H9 (cell line): ENCODE results near the gene RASSF5. TPM values are rescaled to one million over a fixed set of nuclear protein-coding genes. Genes with fewer than 3 reads are reported as not detected.

Source experiments
- DNase-seq: peaks from one replicate; pipeline ENCODE4 v3.0.0-alpha.2; 2017
- H2AFZ ChIP-seq: one replicate; pipeline ENCODE4 v1.6.1; 2013; ENCODE audit warnings: mild to moderate bottlenecking, low read length, control low read depth, moderate library complexity
- H2AK5ac ChIP-seq: 2 replicates; pipeline ENCODE4 v1.6.1; 2013; ENCODE audit warnings: low read length, control low read depth, mixed read lengths; ENCODE audit not compliant: insufficient read length
- H2BK120ac ChIP-seq: one replicate; pipeline ENCODE4 v1.6.1; 2013; ENCODE audit warnings: low read depth, mild to moderate bottlenecking, low read length, control low read depth, inconsistent platforms; ENCODE audit not compliant: poor library complexity, severe bottlenecking
- H2BK12ac ChIP-seq: 2 replicates; pipeline ENCODE4 v1.6.1; 2013; ENCODE audit warnings: low read length, control low read depth, mixed read lengths, low read depth; ENCODE audit not compliant: insufficient read length
- H2BK15ac ChIP-seq: 2 replicates; pipeline ENCODE4 v1.6.1; 2013; ENCODE audit warnings: low read depth, low read length, control low read depth
- H2BK20ac ChIP-seq: one replicate; pipeline ENCODE4 v1.6.1; 2013; ENCODE audit warnings: low read depth, mild to moderate bottlenecking, low read length, control low read depth, inconsistent platforms; ENCODE audit not compliant: poor library complexity, severe bottlenecking
- H2BK5ac ChIP-seq: 2 replicates; pipeline ENCODE4 v1.6.1; 2013; ENCODE audit warnings: low read length, control low read depth, mixed read lengths; ENCODE audit not compliant: insufficient read length
- H3K14ac ChIP-seq: 2 replicates; pipeline ENCODE4 v1.6.1; 2013; ENCODE audit warnings: low read length, control low read depth; ENCODE audit not compliant: insufficient read depth
- H3K18ac ChIP-seq: 2 replicates; pipeline ENCODE4 v1.6.1; 2013; ENCODE audit warnings: low read depth, mild to moderate bottlenecking, mixed read lengths, low read length, control low read depth; ENCODE audit not compliant: insufficient read length
- H3K23ac ChIP-seq: 2 replicates; pipeline ENCODE4 v1.6.1; 2013; ENCODE audit warnings: low read length, control low read depth, mixed read lengths, low read depth; ENCODE audit not compliant: insufficient read length
- H3K23me2 ChIP-seq: 2 replicates; pipeline ENCODE4 v1.6.1; 2013; ENCODE audit warnings: low read depth, mild to moderate bottlenecking, mixed read lengths, low read length, control low read depth; ENCODE audit not compliant: insufficient read length, poor library complexity, severe bottlenecking
- H3K27ac ChIP-seq: 2 replicates; pipeline ENCODE4 v1.5.1; 2013; ENCODE audit warnings: low read length, control low read depth, mixed read lengths, low read depth; ENCODE audit not compliant: insufficient read length
- H3K27me3 ChIP-seq: 2 replicates; pipeline ENCODE4 v1.6.1; 2013; ENCODE audit warnings: low read length, control low read depth, inconsistent platforms; ENCODE audit not compliant: insufficient read depth
- H3K4ac ChIP-seq: 2 replicates; pipeline ENCODE4 v1.6.1; 2013; ENCODE audit warnings: low read depth, mild to moderate bottlenecking, control low read depth, inconsistent platforms, low read length, moderate library complexity
- H3K4me1 ChIP-seq: 2 replicates; pipeline ENCODE4 v1.6.1; 2013; ENCODE audit warnings: low read length, control low read depth, inconsistent platforms; ENCODE audit not compliant: insufficient read depth
- H3K4me2 ChIP-seq: 2 replicates; pipeline ENCODE4 v1.6.1; 2013; ENCODE audit warnings: low read length, control low read depth, mixed read lengths; ENCODE audit not compliant: insufficient read length, insufficient read depth
- H3K56ac ChIP-seq: 2 replicates; pipeline ENCODE4 v1.6.1; 2013; ENCODE audit warnings: low read depth, mild to moderate bottlenecking, mixed read lengths, low read length, control low read depth; ENCODE audit not compliant: insufficient read length
- H3K79me1 ChIP-seq: 2 replicates; pipeline ENCODE4 v1.6.1; 2013; ENCODE audit warnings: low read depth, mild to moderate bottlenecking, moderate library complexity, low read length, control low read depth, inconsistent platforms; ENCODE audit not compliant: insufficient read depth, poor library complexity, severe bottlenecking
- H3K79me2 ChIP-seq: 2 replicates; pipeline ENCODE4 v1.6.1; 2013; ENCODE audit warnings: low read length, control low read depth, inconsistent platforms; ENCODE audit not compliant: insufficient read depth
- H3K9ac ChIP-seq: 2 replicates; pipeline ENCODE4 v1.6.1; 2013; ENCODE audit warnings: low read length, control low read depth, mixed read lengths; ENCODE audit not compliant: insufficient read length; ENCODE audit errors: extremely low read depth
- H3K9me3 ChIP-seq: one replicate; pipeline ENCODE4 v1.6.1; 2013; ENCODE audit warnings: low read depth, low read length, inconsistent platforms; ENCODE audit not compliant: control insufficient read depth
- H3T11ph ChIP-seq: one replicate; pipeline ENCODE4 v1.6.1; 2013; ENCODE audit warnings: mild to moderate bottlenecking, low read length, control low read depth, inconsistent platforms
- H4K20me1 ChIP-seq: one replicate; pipeline ENCODE4 v1.6.1; 2013; ENCODE audit not compliant: control insufficient read depth, insufficient read length, insufficient read depth
- H4K5ac ChIP-seq: 2 replicates; pipeline ENCODE4 v1.6.1; 2013; ENCODE audit warnings: low read depth, mild to moderate bottlenecking, mixed read lengths, low read length, control low read depth; ENCODE audit not compliant: insufficient read length
- H4K8ac ChIP-seq: replicated peaks from 2 replicates; pipeline ENCODE4 v1.6.1; 2013; ENCODE audit warnings: low read length, control low read depth, mixed read lengths, low read depth; ENCODE audit not compliant: insufficient read length
- H4K91ac ChIP-seq: 2 replicates; pipeline ENCODE4 v1.6.1; 2013; ENCODE audit warnings: low read depth, mild to moderate bottlenecking, moderate library complexity, mixed read lengths, low read length, control low read depth; ENCODE audit not compliant: insufficient read length
- H3K27ac Mint-ChIP-seq, 3 experiments: 2 replicates in 2 of 3; 3 replicates in 1 of 3; pipeline ENCODE4 v1.8.0; 2020 to 2021; ENCODE audit warnings: mixed read lengths in 3 of 3, mild to moderate bottlenecking in 1 of 3, moderate library complexity in 1 of 3
- H3K27me3 Mint-ChIP-seq: 2 replicates; pipeline ENCODE4 v1.8.0; 2021; ENCODE audit warnings: low read depth, mild to moderate bottlenecking, moderate library complexity, mixed read lengths
- H3K36me3 Mint-ChIP-seq, 3 experiments: 2 replicates in 2 of 3; 3 replicates in 1 of 3; pipeline ENCODE4 v1.8.0; 2020 to 2021; ENCODE audit warnings: low read depth in 3 of 3, mixed read lengths in 3 of 3; ENCODE audit not compliant: insufficient read depth in 1 of 3
- H3K4me1 Mint-ChIP-seq, 2 experiments: 2 replicates each; pipeline ENCODE4 v1.8.0; 2020; ENCODE audit warnings: mixed read lengths in 2 of 2
- H3K4me3 Mint-ChIP-seq, 2 experiments: 2 replicates in 1 of 2; 3 replicates in 1 of 2; pipeline ENCODE4 v1.8.0; 2020 to 2021; ENCODE audit warnings: mild to moderate bottlenecking in 2 of 2, mixed read lengths in 2 of 2, moderate library complexity in 1 of 2
- H3K9me3 Mint-ChIP-seq, 2 experiments: 2 replicates in 1 of 2; 3 replicates in 1 of 2; pipeline ENCODE4 v1.8.0; 2020; ENCODE audit warnings: mild to moderate bottlenecking in 2 of 2, mixed read lengths in 2 of 2, moderate library complexity in 1 of 2
- WGBS: extraction: QIAGEN DNeasy Blood & Tissue Kit; methylation state at CpG from one replicate; pipeline ENCODE4 v1.1.7; 2013; ENCODE audit warnings: missing lambda C conversion rate, low lambda C conversion rate, mixed read lengths; ENCODE audit not compliant: insufficient read length; ENCODE audit errors: extremely low coverage; 5-methylcytosine and 5-hydroxymethylcytosine counted together
- total RNA-seq: library from RNA; stranded (reverse); gene quantifications from 2 replicates; pipeline ENCODE4 v1.2.1, GENCODE V29; 2021
- TF ChIP-seq, protein P1 (sequence below): fragments of 200-600 bp; sonication (generic); conservative IDR thresholded peaks from 3 replicates; pipeline ENCODE4 v1.8.0; 2021; ENCODE audit warnings: antibody characterized with exemption, mild to moderate bottlenecking

RASSF5 gene
- total RNA-seq, 1 experiment from 2014 or later, result 0.50 TPM

DNA sequence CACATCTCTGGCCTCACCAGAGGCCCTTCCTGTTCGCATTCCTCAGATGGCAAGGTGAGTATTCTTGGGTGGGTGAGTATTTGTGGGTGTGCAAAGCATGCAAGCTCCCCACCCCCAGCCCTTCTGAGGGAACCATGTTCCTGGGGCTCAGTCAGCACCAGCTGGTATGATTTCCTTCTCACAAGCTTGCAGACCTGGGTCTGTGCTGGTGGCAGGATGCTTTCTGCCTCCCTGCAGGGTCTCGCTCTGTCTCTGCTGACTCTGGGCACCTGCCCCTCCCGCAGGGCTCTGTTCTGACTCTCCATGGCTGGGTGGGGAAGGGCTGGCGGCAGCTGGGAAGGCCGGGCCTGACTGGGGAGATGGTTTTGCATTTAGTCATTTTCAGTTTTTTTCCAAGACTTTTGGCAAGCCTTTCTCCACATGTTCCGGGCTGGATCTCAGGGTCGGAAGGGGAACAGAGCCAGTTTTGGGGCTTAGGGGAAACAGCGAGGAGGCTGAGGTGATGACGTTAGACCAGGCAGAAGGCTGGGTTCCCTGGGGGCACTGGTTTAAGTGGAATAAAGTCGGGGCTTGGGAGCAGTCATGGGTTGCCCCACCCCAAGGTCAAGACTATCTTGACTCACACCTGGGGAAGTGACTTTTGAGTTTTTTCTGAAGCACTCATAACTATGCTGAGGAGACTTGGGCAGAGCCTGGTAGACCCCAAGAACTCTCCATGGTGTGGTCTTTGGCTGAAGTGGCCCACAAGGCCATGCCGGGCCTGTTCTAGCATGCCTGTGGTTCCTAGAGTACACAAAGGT is 6.2 kb downstream of the RASSF5 start:
- WGBS, result no CpG with 5 or more reads among the region's 11 CpGs
- no peak overlapping the region for H3K4me2 ChIP-seq

More for the DNA sequence above, 6.2 kb downstream of the RASSF5 start:
- no peaks in the 10 kb centered on the region for H3K23me2 ChIP-seq
- H3K14ac ChIP-seq, result no peak overlapping the region
- H3K56ac ChIP-seq, result no peak overlapping the region
- H3T11ph ChIP-seq, result no peak overlapping the region
- H2BK120ac ChIP-seq, result no peak overlapping the region
- H2AFZ ChIP-seq, result no peak overlapping the region
- H2BK12ac ChIP-seq, result no peak overlapping the region
- no peaks in the 10 kb centered on the region for H4K20me1 ChIP-seq
- H3K27ac ChIP-seq, result no peak overlapping the region
- no peaks in the 10 kb centered on the region for H3K79me2 ChIP-seq
- H2AK5ac ChIP-seq, result no peak overlapping the region
- no peak for DNase-seq
- H2BK15ac ChIP-seq, result no peak overlapping the region
- peaks cover 7% of the 10 kb centered on the region for H3K27me3 ChIP-seq
- no peak overlapping the region for H3K4ac ChIP-seq
- no peak overlapping the region for H3K9ac ChIP-seq
- H4K5ac ChIP-seq, result no peak overlapping the region
- no peak overlapping the region; a peak in 1 of 5 replicates for H3K4me3 Mint-ChIP-seq
- H3K36me3 Mint-ChIP-seq, result no peaks in the 10 kb centered on the region
- peaks cover 23 to 28% of the 10 kb centered on the region in 2 experiments for H3K4me1 Mint-ChIP-seq
- H2BK5ac ChIP-seq, result no peak overlapping the region
- H3K27me3 Mint-ChIP-seq, result peaks cover 36% of the 10 kb centered on the region
- H3K18ac ChIP-seq, result no peak overlapping the region
- no peaks in the 10 kb centered on the region; the same call in 1 of the 2 replicates for H3K4me1 ChIP-seq
- no peaks in the 10 kb centered on the region for H3K9me3 ChIP-seq
- no peaks in the 10 kb centered on the region for H3K79me1 ChIP-seq
- no peak overlapping the region for H2BK20ac ChIP-seq
- no peak overlapping the region for H4K8ac ChIP-seq
- no peak overlapping the region for H3K27ac Mint-ChIP-seq
- TF ChIP-seq, protein P1, sequence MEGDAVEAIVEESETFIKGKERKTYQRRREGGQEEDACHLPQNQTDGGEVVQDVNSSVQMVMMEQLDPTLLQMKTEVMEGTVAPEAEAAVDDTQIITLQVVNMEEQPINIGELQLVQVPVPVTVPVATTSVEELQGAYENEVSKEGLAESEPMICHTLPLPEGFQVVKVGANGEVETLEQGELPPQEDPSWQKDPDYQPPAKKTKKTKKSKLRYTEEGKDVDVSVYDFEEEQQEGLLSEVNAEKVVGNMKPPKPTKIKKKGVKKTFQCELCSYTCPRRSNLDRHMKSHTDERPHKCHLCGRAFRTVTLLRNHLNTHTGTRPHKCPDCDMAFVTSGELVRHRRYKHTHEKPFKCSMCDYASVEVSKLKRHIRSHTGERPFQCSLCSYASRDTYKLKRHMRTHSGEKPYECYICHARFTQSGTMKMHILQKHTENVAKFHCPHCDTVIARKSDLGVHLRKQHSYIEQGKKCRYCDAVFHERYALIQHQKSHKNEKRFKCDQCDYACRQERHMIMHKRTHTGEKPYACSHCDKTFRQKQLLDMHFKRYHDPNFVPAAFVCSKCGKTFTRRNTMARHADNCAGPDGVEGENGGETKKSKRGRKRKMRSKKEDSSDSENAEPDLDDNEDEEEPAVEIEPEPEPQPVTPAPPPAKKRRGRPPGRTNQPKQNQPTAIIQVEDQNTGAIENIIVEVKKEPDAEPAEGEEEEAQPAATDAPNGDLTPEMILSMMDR, result no peak
- H4K91ac ChIP-seq, result no peak overlapping the region
- no peaks in the 10 kb centered on the region for H3K9me3 Mint-ChIP-seq
- no peak overlapping the region for H3K23ac ChIP-seq
